ENCODE results near the gene PRDM11. TPM values are rescaled to one million over a fixed set of nuclear protein-coding genes. Genes with fewer than 3 reads are reported as not detected.

Gene PRDM11
- total RNA-seq, 2 donors from 2014 or later, result 4.4 to 7.9 TPM

DNA sequence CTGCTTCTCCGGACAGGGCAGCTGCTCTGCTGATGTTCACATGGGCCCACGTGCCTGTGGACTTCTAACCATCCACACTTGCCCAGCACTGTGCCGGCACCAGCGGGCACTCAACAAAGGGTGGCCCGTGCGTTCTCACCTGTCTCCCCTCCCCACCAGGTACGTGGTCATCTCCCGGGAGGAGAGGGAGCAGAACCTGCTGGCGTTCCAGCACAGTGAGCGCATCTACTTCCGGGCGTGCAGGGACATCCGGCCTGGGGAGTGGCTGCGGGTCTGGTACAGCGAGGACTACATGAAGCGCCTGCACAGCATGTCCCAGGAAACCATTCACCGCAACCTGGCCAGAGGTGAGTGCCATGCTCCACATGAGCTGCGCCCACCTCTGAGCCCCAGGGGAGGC, 73.0 kb downstream of the PRDM11 start:
- Histone ChIP-seq H3K4me3 (no peak overlapping the region), H3K27me3 (no peaks in the 10 kb centered on the region), H3K4me1 (no peaks in the 10 kb centered on the region), H3K9me3 (no peaks in the 10 kb centered on the region), H3K27ac (no peak overlapping the region), H3K36me3 (replicated peaks in 1 of 2; ENCODE audit: insufficient read depth in 1 of 2, low read depth in 2 of 2) (peaks cover 0 to 2% of the 10 kb centered on the region in 2 donors)
- no peak for TF ChIP-seq POLR2A (IDR thresholded peaks at IDR 0.05)
- WGBS, 2 donors, result 94 to 96% methylated on average over 13 to 15 of the region's 18 CpGs
- no peak for ATAC-seq
- no peak for DNase-seq
- intact Hi-C loops (cut with DNase I), result no loop called here

DNA sequence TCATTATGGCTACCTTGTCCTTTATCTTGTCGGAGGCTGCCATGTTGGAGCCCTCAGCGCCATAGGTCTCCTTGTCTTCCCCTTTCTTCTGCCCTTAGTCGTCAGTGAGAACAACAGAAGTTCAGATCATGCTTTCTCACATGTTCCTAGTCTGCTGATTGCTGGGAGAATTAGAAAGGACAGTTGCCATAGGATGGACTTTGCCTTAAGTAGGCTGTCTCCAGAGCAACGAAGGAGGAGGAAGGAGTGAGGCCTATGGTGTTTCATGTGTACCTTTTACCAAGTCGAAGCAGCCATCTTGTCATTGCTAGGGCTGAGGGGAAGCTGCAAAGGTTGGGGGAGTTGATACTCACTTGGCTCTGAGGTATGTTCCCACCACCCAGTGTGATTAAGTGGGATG, 77.1 kb downstream of the PRDM11 start:
- TF ChIP-seq, protein P1, sequence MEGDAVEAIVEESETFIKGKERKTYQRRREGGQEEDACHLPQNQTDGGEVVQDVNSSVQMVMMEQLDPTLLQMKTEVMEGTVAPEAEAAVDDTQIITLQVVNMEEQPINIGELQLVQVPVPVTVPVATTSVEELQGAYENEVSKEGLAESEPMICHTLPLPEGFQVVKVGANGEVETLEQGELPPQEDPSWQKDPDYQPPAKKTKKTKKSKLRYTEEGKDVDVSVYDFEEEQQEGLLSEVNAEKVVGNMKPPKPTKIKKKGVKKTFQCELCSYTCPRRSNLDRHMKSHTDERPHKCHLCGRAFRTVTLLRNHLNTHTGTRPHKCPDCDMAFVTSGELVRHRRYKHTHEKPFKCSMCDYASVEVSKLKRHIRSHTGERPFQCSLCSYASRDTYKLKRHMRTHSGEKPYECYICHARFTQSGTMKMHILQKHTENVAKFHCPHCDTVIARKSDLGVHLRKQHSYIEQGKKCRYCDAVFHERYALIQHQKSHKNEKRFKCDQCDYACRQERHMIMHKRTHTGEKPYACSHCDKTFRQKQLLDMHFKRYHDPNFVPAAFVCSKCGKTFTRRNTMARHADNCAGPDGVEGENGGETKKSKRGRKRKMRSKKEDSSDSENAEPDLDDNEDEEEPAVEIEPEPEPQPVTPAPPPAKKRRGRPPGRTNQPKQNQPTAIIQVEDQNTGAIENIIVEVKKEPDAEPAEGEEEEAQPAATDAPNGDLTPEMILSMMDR (IDR thresholded peaks at IDR 0.05), result no peak
- TF ChIP-seq POLR2A (IDR thresholded peaks at IDR 0.05), result no peak
- H3K4me1 ChIP-seq, result no peaks in the 10 kb centered on the region
- intact Hi-C loops (cut with DNase I), result no loop called here
- WGBS, 2 donors, result 86 to 94% methylated on average over 5 of the region's 5 CpGs
- DNase-seq (no peak), ATAC-seq (no peak)
- peaks cover 0 to 7% of the 10 kb centered on the region in 2 donors for H3K36me3 ChIP-seq (replicated peaks in 1 of 2; ENCODE audit: insufficient read depth in 1 of 2, low read depth in 2 of 2)
- no peaks in the 10 kb centered on the region for H3K9me3 ChIP-seq
- H3K27me3 ChIP-seq, result no peaks in the 10 kb centered on the region
- no peak overlapping the region for H3K27ac ChIP-seq
- H3K4me3 ChIP-seq, result no peak overlapping the region

DNA sequence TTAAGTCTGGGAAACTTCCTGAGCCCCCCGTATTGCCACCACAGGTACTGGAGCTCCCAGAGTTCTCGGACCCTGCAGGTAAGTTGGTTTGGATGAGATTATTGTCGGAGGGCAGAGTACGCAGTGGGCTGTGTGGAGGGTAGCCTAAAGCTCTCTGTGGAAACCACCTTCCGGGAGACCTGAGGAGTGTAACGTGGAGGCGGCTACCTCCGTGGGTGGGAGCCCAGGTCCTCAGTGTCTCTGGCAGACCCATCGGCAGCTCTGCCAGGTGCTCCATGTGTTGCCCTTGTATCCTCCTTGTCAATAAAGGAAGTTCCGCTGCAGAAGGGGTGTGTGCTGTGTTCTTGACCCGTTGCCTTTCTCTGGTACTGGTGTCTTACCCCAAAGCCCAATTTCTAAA, 78.3 kb downstream of the PRDM11 start:
- Histone ChIP-seq H3K27me3 (no peaks in the 10 kb centered on the region), H3K27ac (no peak overlapping the region), H3K9me3 (no peaks in the 10 kb centered on the region), H3K4me3 (no peak overlapping the region), H3K4me1 (no peaks in the 10 kb centered on the region), H3K36me3 (replicated peaks in 1 of 2; ENCODE audit: insufficient read depth in 1 of 2, low read depth in 2 of 2) (peaks cover 0 to 7% of the 10 kb centered on the region in 2 donors)
- intact Hi-C loops (cut with DNase I), result no loop called here
- no peak for DNase-seq
- ATAC-seq, result no peak
- no peak for TF ChIP-seq POLR2A (IDR thresholded peaks at IDR 0.05)
- TF ChIP-seq, protein P1 (IDR thresholded peaks at IDR 0.05), result no peak
- WGBS, 2 donors, result 93 to 96% methylated on average over 11 of the region's 11 CpGs

DNA sequence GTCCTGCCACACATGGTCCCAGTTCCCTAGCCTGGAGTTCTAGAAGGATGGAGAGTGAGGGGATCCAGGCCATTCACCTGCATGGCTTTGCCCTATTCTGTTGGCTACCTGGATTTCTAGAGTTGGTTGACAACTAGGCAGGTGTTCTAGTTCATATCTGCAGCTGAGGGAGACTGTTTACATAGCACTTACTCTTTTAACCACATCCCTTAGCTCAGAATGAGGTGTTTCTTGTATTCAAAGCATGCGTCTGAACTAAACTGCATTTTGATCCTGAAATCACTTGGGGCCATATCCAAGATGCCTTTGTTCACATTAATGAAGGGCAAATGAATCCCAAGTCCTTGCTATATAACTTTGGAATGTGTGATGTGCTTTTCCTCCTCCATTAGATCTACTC, 78.8 kb downstream of the PRDM11 start:
- intact Hi-C loops (cut with DNase I), result no loop called here
- H3K4me1 ChIP-seq, result no peaks in the 10 kb centered on the region
- 88 to 100% methylated on average over 1 of the region's 1 CpG for WGBS, 2 donors
- TF ChIP-seq POLR2A (IDR thresholded peaks at IDR 0.05), result no peak
- TF ChIP-seq, protein P1 (IDR thresholded peaks at IDR 0.05), result no peak
- H3K27ac ChIP-seq, result no peak overlapping the region
- ATAC-seq, result no peak
- DNase-seq, result no peak
- peaks cover 0 to 7% of the 10 kb centered on the region in 2 donors for H3K36me3 ChIP-seq (replicated peaks in 1 of 2; ENCODE audit: insufficient read depth in 1 of 2, low read depth in 2 of 2)
- no peaks in the 10 kb centered on the region for H3K9me3 ChIP-seq
- no peak overlapping the region for H3K4me3 ChIP-seq
- no peaks in the 10 kb centered on the region for H3K27me3 ChIP-seq

DNA sequence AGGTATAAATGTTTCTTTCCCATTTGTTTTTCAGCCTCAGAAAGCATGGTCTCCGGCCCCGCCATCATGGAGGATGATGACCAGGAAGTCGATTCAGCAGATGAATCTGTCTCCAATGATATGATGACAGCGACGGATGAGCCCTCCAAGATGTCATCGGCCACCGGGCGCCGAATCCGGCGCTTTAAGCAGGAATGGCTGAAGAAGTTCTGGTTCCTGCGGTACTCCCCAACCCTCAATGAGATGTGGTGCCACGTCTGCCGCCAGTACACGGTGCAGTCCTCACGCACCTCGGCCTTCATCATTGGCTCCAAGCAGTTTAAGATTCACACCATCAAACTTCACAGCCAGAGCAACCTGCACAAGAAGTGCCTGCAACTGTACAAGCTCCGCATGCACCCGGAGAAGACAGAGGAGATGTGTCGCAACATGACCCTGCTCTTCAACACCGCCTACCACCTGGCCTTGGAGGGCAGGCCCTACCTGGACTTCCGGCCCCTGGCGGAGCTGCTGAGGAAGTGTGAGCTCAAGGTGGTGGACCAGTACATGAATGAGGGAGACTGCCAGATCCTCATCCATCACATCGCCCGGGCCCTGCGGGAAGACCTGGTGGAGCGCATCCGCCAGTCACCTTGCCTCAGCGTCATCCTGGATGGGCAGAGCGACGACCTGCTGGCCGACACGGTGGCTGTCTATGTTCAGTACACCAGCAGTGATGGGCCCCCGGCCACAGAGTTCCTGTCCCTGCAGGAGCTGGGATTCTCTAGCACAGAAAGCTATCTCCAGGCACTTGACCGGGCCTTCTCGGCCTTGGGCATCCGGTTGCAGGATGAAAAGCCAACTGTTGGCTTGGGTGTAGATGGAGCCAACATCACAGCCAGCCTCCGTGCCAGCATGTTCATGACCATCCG, 79.8 kb downstream of the PRDM11 start:
- Histone ChIP-seq H3K9me3 (no peaks in the 10 kb centered on the region), H3K4me3 (no peak overlapping the region), H3K36me3 (replicated peaks in 1 of 2; ENCODE audit: insufficient read depth in 1 of 2, low read depth in 2 of 2) (peaks cover 0 to 7% of the 10 kb centered on the region in 2 donors), H3K4me1 (no peaks in the 10 kb centered on the region), H3K27ac (no peak overlapping the region), H3K27me3 (no peaks in the 10 kb centered on the region)
- ATAC-seq (no peak), DNase-seq (no peak)
- intact Hi-C loops (cut with DNase I), result no loop called here
- TF ChIP-seq POLR2A (IDR thresholded peaks at IDR 0.05), result no peak
- TF ChIP-seq, protein P1 (IDR thresholded peaks at IDR 0.05), result no peak
- 92 to 96% methylated on average over 24 to 34 of the region's 39 CpGs for WGBS, 2 donors

Measured in body of pancreas (tissue), 4 donors.